Hepatocyte (in vitro differentiated cells): ENCODE data around the gene PDE7B. TPM values are rescaled to one million over a fixed set of nuclear protein-coding genes. Genes with fewer than 3 reads are reported as not detected.

Experiments used
- DNase-seq: peaks from one replicate; pipeline ENCODE4 v3.0.0-alpha.2; 2016; ENCODE audit warnings: low spot score
- H2AFZ ChIP-seq: fragments of 200-600 bp; sonication (generic); 2 replicates; pipeline ENCODE4 v1.6.0; 2016; ENCODE audit warnings: antibody characterized with exemption, mild to moderate bottlenecking
- H3K27ac ChIP-seq: fragments of 200-600 bp; sonication (generic); 2 replicates; pipeline ENCODE4 v1.5.1; 2016; ENCODE audit warnings: mild to moderate bottlenecking
- H3K27me3 ChIP-seq: fragments of 200-600 bp; sonication (generic); 2 replicates; pipeline ENCODE4 v1.6.1; 2016
- H3K36me3 ChIP-seq: fragments of 200-600 bp; sonication (generic); replicated peaks from 2 replicates; pipeline ENCODE4 v1.5.1; 2016; ENCODE audit warnings: low read depth; ENCODE audit not compliant: insufficient read depth
- H3K4me1 ChIP-seq: fragments of 200-600 bp; sonication (generic); 2 replicates; pipeline ENCODE4 v1.5.1; 2016; ENCODE audit warnings: mild to moderate bottlenecking, moderate library complexity; ENCODE audit not compliant: insufficient read depth
- H3K4me2 ChIP-seq: fragments of 200-600 bp; sonication (generic); 2 replicates; pipeline ENCODE4 v1.6.0; 2016
- H3K4me3 ChIP-seq: fragments of 200-600 bp; sonication (generic); 2 replicates; pipeline ENCODE4 v1.5.1; 2016; ENCODE audit warnings: mild to moderate bottlenecking
- H3K79me2 ChIP-seq: fragments of 200-600 bp; sonication (generic); 2 replicates; pipeline ENCODE4 v1.6.0; 2017; ENCODE audit warnings: mild to moderate bottlenecking
- H3K9me2 ChIP-seq: fragments of 200-600 bp; sonication (generic); replicated peaks from 2 replicates; pipeline ENCODE4 v1.6.0; 2017; ENCODE audit warnings: mild to moderate bottlenecking; ENCODE audit not compliant: insufficient read depth
- H3K9me3 ChIP-seq: fragments of 200-600 bp; sonication (generic); 2 replicates; pipeline ENCODE4 v1.5.1; 2016; ENCODE audit warnings: low read depth, mild to moderate bottlenecking
- H4K20me1 ChIP-seq: fragments of 200-600 bp; sonication (generic); 2 replicates; pipeline ENCODE4 v1.6.0; 2016; ENCODE audit warnings: mild to moderate bottlenecking; ENCODE audit not compliant: insufficient read depth, poor library complexity, severe bottlenecking
- CTCF ChIP-seq: fragments of 200-600 bp; sonication (generic); IDR thresholded peaks from 2 replicates; pipeline ENCODE4 v1.5.1; 2016; ENCODE audit warnings: antibody characterized with exemption, mild to moderate bottlenecking; ENCODE audit not compliant: poor library complexity
- EZH2 ChIP-seq: fragments of 200-600 bp; sonication (generic); IDR thresholded peaks from 2 replicates; pipeline ENCODE4 v1.6.1; 2016; ENCODE audit warnings: antibody characterized with exemption, mild to moderate bottlenecking, borderline replicate concordance
- EZH2phosphoT487 ChIP-seq: fragments of 200-600 bp; sonication (generic); IDR thresholded peaks from one replicate; pipeline ENCODE4 v1.6.1; 2018; ENCODE audit warnings: antibody characterized with exemption, mild to moderate bottlenecking, low read depth, moderate library complexity; ENCODE audit not compliant: unreplicated experiment, severe bottlenecking
- WGBS: methylation state at CpG from one replicate; pipeline ENCODE4 v1.1.6; 2016; ENCODE audit warnings: low lambda C conversion rate; ENCODE audit errors: missing lambda C conversion rate; 5-methylcytosine and 5-hydroxymethylcytosine counted together
- polyA plus RNA-seq: library from polyadenylated mRNA; unstranded; fragments of >200 nt; fragmentation: Nextera tagmentation; extraction: Ambion mirVana; gene quantifications from 2 replicates; pipeline ENCODE4 v1.2.1, GENCODE V29; 2016
- total RNA-seq: library from RNA; depleted of rRNA; stranded (reverse); fragments of >200 nt; gene quantifications from 2 replicates; pipeline ENCODE4 v1.2.3, GENCODE V29; 2014

PDE7B gene
- total and polyA plus RNA-seq, 2 experiments from 2014 or later, result 3.4 to 7.2 TPM

GRCh38 chr6:136034422-136034821 lies 182.9 kb downstream of the PDE7B start:
- no peak for DNase-seq
- Histone ChIP-seq H3K79me2 (no peaks in the 10 kb centered on the region), H3K27me3 (no peaks in the 10 kb centered on the region), H3K9me3 (no peaks in the 10 kb centered on the region), H3K36me3 (no peaks in the 10 kb centered on the region), H2AFZ (no peak overlapping the region), H3K4me2 (no peak overlapping the region), H3K27ac (no peak overlapping the region), H4K20me1 (no peaks in the 10 kb centered on the region), H3K9me2 (no peaks in the 10 kb centered on the region), H3K4me1 (peaks cover 27% of the 10 kb centered on the region), H3K4me3 (no peak overlapping the region)
- TF ChIP-seq EZH2phosphoT487 (no peak), CTCF (no peak), EZH2 (no peak)
- 69% methylated on average over 2 of the region's 2 CpGs for WGBS

GRCh38 chr6:136035378-136036070 lies 184.0 kb downstream of the PDE7B start:
- Histone ChIP-seq H2AFZ (no peak overlapping the region), H3K27me3 (no peaks in the 10 kb centered on the region), H3K36me3 (no peaks in the 10 kb centered on the region), H3K4me3 (no peak overlapping the region), H3K27ac (no peak overlapping the region), H4K20me1 (no peaks in the 10 kb centered on the region), H3K4me2 (no peak overlapping the region), H3K79me2 (peaks cover 3% of the 10 kb centered on the region), H3K4me1 (peaks cover 27% of the 10 kb centered on the region), H3K9me3 (no peaks in the 10 kb centered on the region), H3K9me2 (no peaks in the 10 kb centered on the region)
- TF ChIP-seq EZH2phosphoT487, result no peak
- no peak for DNase-seq
- WGBS, result 95% methylated on average over 4 of the region's 4 CpGs

- H3K9me3 ChIP-seq, result no peaks in the 10 kb centered on the region
These were observed 184.5 kb downstream of the PDE7B start for GRCh38 chr6:136036071-136036380.

More at GRCh38 chr6:136036071-136036380, 184.5 kb downstream of the PDE7B start:
- Histone ChIP-seq H3K27ac (no peak overlapping the region), H3K36me3 (no peaks in the 10 kb centered on the region), H3K4me1 (peaks cover 27% of the 10 kb centered on the region), H3K27me3 (no peaks in the 10 kb centered on the region), H3K9me2 (no peaks in the 10 kb centered on the region), H3K79me2 (peaks cover 3% of the 10 kb centered on the region), H2AFZ (no peak overlapping the region), H3K4me3 (no peak overlapping the region), H4K20me1 (no peaks in the 10 kb centered on the region), H3K4me2 (no peak overlapping the region)
- no peak for DNase-seq
- WGBS, result 78% methylated on average over 2 of the region's 2 CpGs
- no peak for TF ChIP-seq EZH2phosphoT487
- TF ChIP-seq EZH2, result no peak
- TF ChIP-seq CTCF, result no peak
